GM21529 (cell line): ENCODE results near the gene SLF1.
A peak's percentile ranks its signal among the peaks of the same experiment; 100 is the strongest.

Source experiments
- ATAC-seq: cut with Tn5 transposase; IDR thresholded peaks from one replicate; pipeline ENCODE4 v1.9.1; 2021; ENCODE audit not compliant: unreplicated experiment

Gene SLF1

DNA sequence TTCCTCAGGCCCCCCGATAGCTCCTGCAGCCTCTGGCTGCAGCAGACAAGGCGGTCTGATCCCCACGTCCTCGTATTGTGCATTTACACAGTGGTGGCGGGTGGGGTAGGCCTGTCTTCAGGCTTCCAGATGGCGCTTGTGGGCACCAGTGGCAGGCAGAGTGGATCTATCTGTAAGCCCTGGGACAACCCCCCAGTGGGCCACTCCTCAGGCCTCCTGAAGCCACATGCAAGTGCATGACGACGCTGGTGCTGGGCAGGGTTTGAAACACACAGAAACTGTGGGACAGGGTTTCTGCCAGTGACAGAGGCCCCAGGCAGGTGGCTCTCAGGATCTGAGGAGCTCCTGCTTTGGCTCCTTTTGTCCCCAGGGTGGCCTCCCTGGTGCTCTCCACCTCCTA, 42.0 kb downstream of the SLF1 start:
- ATAC-seq, result no peak

- no peak for ATAC-seq
Observed at GRCh38 chr5:94661086-94661485, 42.6 kb downstream of the SLF1 start.

GRCh38 chr5:94667937-94668336, 49.5 kb downstream of the SLF1 start:
- no peak for ATAC-seq

DNA sequence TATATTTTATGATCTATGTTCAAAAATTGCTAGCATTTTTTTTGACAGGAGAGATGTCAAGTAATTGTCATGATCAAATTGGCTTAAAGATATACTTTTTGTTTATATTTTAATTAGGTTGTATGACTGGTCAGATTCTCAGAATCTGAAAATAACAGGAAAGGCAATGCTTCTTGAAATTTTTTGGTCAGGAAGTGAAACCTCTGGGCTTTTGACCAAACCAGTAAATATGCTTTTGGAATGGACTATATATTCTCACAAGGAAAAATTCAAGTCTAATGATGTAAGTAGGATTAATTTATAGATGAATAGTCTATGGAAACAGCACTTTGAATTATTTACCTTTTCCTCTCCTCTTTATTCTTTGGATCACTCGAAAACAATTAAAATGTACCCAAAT, 52.3 kb downstream of the SLF1 start:
- no peak for ATAC-seq

DNA sequence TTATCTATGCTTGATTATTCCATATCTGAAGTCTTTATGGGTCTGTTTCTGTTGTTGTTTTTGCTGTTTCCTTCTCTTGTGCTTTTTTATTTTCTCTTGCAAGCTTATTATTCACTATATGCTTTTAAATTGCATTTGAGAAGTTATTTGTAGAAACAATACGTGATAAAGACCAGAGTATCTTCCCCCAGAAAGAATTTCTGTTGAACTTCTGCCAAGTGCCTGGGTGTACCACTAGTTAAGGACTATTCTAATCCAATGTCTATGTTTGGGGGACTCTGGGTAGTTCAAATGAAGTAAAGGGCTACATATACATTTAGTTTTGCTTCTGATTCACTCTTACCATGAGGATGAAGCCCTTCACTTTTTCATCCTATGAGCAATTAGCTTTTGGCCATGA, 54.3 kb downstream of the SLF1 start:
- ATAC-seq, result no peak

DNA sequence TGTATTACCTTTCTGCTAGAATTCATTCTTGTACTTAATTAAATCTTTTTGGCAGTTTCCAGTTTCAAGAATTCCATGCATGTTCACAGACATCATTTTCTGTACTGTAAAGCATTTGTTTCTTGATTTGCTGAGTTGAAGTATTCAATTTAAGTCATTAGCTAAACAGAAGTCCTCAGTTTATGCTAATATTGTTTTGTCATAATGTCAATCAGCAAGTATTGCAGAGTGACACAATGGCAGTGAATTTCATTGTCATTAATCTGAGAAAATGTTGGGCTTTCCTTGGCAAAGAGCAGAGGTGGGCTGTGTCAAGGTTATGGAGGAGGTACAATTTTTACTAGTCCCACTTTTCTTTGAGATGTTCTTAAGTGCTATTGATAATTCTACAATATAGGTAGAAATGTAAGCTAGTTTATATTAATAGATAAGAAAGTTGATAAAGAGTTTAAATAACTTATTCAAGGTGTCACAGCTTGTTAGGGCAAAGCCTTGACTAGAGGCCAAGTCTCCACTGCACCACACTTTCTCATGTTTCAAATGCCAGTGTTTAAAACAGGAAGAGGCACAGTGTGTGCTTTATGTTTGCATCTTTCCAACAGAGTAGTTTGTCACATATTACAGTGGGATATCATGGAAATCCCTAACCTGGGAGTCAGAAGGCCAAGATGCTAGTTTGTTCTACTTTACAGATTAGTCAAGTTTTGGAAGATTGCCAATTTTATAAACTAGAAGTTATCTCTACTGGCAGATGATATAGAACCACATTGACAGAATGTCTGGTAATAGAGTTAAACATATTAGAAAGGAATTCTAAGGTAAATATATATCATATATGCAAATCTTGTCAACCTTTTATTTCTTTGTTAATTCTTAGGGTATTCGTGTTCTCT, 56.3 kb downstream of the SLF1 start:
- no peak for ATAC-seq

DNA sequence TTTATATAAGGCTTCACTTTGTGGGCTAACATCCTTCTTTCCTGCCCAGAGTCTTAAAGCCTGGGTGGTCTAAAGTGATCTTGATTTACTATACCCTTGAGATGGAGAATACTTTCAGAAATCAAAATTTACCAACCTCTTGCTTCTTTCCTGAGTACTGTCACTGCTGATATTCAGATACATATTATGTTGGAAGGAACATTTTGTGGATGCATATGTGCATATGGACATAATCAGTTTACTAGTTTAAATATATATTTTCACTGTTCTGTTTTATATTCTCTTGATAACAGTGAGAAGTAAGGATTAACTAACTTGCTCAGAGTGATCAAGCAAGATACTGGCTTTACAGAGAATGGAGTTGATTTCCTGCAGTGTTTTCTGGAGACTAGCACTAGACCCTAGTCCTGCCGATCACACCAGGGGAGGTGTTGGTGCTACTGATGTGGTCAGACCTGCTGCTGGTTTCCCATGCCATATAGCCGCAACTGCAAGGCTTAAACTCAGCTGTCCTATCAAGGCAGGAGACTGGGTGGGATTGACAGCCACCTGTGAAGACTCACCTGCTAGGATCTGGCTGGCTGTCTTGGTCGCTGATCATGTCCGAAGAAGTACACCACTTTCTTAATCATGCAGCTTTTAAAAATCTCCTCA, 57.6 kb downstream of the SLF1 start:
- ATAC-seq, result no peak

DNA sequence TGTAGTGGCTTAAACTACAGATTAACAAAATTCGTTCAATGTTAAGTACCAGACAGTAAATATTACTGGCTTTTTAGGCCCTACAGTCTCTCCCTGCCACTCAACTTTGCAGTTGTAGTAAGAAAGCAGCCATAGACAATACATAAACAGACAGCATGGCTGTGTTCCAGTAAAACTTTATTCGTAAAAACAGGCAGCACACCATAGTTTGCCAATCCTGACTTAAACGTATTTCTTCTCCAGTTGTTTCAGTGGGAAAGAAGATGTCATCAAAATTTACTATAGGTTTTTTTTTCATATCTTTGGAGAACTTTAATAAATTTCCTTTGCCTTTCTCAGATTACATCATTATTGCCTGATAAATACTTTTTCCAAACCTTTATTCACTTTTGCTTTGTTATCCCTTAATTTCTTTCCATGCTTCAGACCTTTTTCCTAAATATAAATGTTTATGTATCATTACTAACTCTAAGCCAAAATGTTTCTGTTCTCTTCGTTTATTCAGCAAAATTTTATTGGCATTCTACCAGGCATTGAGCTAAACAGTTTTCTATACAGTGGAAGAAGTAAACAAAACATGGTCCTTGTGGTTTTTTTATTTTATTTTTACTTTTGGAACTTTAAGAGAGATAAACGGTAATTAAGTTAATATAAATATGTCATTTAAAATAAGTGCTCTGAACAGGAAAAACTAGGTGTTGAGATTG, 64.5 kb downstream of the SLF1 start:
- ATAC-seq, result no peak

DNA sequence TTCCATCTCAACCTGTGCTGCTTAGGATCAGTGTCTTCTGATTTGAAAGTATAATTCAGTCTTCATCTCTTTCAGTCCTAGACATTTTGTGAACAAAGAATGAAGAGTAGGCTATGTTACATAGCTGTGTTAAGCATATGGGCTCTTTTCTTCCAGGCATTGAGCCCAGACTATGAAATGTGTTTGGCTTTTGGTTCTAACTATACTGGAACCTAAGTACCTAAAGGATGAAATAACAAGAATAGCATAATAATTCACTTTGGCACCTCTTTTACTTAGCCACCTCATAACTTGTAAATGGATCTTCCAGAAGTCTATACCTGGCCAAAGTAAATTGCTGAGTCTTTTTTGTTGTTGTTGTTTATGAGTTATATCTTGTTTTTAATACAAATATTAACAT, 71.4 kb downstream of the SLF1 start:
- no peak for ATAC-seq

DNA sequence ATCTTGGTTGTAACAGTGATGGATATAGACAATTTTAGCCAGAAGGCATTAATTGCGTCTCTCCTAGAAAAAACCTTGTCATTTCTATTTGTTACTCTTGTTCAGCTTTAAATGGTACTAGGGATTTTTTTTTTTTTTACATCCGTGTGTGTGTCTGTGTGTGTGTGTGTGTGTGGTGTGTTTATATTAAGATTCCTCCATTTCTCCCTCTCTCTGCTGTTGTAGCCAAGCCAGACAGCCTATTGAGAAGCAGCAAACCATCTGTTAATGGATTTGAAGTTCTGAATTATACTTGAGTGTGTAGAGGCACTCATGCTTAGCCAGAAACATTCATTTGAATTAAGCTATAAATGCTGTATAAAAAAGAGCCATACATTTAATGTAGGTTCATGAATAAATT, 72.3 kb downstream of the SLF1 start:
- ATAC-seq, result no peak

DNA sequence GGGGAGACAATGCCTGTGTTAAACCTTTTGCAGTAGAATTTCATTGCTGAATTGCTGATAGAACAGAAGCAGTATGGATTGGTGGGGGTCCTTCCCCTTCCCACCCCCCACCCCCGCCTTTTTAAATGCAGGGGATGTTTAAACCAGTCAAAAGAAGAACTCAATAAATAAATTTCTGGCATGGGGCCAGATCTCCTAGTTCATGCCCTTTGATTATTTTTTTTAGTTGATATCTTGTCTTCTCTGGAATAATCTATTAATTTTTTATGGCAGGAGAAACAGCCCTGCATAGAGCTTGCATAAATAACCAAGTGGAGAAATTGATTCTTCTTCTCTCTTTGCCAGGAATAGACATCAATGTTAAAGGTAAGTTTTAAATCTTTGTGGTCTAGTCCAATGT, 72.8 kb downstream of the SLF1 start:
- no peak for ATAC-seq

DNA sequence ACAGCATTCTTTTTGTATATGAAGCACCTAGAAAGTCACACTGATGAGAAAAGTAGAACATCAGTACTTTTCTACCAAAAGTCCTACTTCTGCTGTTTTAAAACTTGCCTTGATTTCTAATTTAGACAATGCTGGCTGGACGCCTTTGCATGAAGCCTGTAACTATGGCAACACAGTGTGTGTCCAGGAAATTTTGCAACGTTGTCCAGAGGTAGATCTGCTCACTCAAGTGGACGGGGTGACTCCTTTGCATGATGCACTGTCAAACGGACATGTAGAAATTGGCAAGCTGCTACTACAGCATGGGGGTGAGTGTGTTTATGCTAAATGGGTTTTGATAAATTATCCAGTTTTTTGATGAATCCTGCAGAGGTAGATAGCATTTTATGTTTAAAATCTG, 73.5 kb downstream of the SLF1 start:
- ATAC-seq, result no peak

DNA sequence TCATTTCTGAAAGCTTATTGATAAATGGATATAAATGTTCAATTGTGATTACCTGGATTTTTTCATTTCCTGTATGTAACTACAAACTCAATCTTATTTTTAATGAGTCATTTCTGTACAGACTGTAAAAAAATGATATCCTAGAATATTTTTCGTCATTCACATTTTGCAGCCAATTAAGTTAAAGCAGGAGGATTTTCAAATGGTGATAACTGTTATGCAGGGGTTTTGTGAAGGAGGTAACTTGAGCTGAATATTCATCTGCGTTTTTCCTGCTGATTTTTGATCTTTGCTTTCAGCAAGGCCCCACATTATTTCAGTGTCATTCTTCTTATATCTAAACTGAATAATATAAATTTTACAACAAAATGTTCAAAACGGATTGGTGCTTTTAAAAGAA, 74.1 kb downstream of the SLF1 start:
- ATAC-seq, result no peak

GRCh38 chr5:94693043-94693822, 74.8 kb downstream of the SLF1 start:
- peak; percentile 79 for ATAC-seq

DNA sequence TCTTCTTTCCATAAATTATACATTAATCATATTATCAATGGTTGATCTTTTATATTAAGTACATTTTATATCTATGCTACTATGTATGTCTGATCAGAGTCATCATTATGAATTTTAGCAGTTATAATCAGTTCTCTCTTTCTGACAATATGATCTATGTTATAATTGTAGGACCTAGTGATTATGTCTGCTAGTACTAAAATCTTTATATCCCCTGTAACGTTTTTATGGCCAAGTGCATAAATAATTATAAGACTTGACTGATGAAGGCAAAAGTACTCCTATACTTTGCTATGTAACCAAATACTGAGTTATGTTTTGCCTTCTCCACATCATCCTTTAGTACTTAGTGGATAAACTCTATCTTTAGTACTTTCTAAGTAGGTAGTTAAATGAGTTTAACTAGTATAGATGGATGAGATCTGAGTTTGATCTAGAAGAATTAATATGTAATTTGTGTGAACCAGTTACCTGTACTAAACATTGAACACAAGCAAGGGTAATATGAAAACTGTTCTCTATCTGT, 75.4 kb downstream of the SLF1 start:
- ATAC-seq, result no peak

GRCh38 chr5:94694671-94695070, 76.2 kb downstream of the SLF1 start:
- ATAC-seq, result no peak

- ATAC-seq, result no peak
Observed at GRCh38 chr5:94698197-94698596, 79.7 kb downstream of the SLF1 start.

GRCh38 chr5:94699562-94699961, 81.1 kb downstream of the SLF1 start:
- ATAC-seq, result no peak

- ATAC-seq, result peak; percentile 71
Observed at GRCh38 chr5:94700592-94700991, 82.1 kb downstream of the SLF1 start.

GRCh38 chr5:94702729-94703128, 84.3 kb downstream of the SLF1 start:
- ATAC-seq, result peak; percentile 75

- ATAC-seq, result no peak
Observed at GRCh38 chr5:94705427-94705826, 87.0 kb downstream of the SLF1 start.
